Tibial artery (tissue), 4 donors: ENCODE measurements around the gene LMF2.

Source experiments
- DNase-seq, 2 donors: peaks; one replicate each; pipeline ENCODE4 v3.0.0-alpha.2; 2019
- H3K27ac ChIP-seq, 2 donors: fragments of 200-600 bp; sonication (generic) in 1 of 2; 1 replicate in 1 of 2; 2 replicates in 1 of 2; pipeline ENCODE4 v1.5.1; 2018 to 2019; ENCODE audit warnings: mild to moderate bottlenecking in 1 of 2
- H3K27me3 ChIP-seq, 2 donors: fragments of 200-600 bp; sonication (generic) in 1 of 2; one replicate each; pipeline versions ENCODE4 v1.5.1 to v1.6.0; 2016 to 2019
- H3K36me3 ChIP-seq, 3 donors: fragments of 200-600 bp; sonication (generic) in 2 of 3; one replicate each; pipeline ENCODE4 v1.5.1; 2016 to 2019; ENCODE audit warnings: mild to moderate bottlenecking in 2 of 3
- H3K4me1 ChIP-seq, 4 donors: fragments of 200-600 bp; sonication (generic) in 2 of 4; 1 replicate in 3 of 4; 2 replicates in 1 of 4; pipeline ENCODE4 v1.5.1; 2016 to 2019
- H3K4me3 ChIP-seq, 2 donors: fragments of 200-600 bp; sonication (generic) in 1 of 2; 1 replicate in 1 of 2; 2 replicates in 1 of 2; pipeline ENCODE4 v1.5.1; 2018 to 2019; ENCODE audit warnings: mild to moderate bottlenecking in 2 of 2
- H3K9me3 ChIP-seq, 3 donors: fragments of 200-600 bp; sonication (generic) in 1 of 3; one replicate each; pipeline ENCODE4 v1.5.1; 2016 to 2019
- intact Hi-C: fragments of 100-400 bp; cut with DNase I; formaldehyde crosslinking; loops from one replicate; pipeline ENCODE4 v1.15.0; 2023; ENCODE audit warnings: low total_unique reads
- TF ChIP-seq, protein P1 (sequence below), 2 experiments: fragments of 200-600 bp in 1 of 2; fragments of 450-650 bp in 1 of 2; IDR thresholded peaks; one replicate each; pipeline ENCODE4 v1.5.1; 2017 to 2019; ENCODE audit warnings: antibody characterized with exemption in 2 of 2, mild to moderate bottlenecking in 1 of 2, moderate library complexity in 1 of 2

The LMF2 gene

DNA sequence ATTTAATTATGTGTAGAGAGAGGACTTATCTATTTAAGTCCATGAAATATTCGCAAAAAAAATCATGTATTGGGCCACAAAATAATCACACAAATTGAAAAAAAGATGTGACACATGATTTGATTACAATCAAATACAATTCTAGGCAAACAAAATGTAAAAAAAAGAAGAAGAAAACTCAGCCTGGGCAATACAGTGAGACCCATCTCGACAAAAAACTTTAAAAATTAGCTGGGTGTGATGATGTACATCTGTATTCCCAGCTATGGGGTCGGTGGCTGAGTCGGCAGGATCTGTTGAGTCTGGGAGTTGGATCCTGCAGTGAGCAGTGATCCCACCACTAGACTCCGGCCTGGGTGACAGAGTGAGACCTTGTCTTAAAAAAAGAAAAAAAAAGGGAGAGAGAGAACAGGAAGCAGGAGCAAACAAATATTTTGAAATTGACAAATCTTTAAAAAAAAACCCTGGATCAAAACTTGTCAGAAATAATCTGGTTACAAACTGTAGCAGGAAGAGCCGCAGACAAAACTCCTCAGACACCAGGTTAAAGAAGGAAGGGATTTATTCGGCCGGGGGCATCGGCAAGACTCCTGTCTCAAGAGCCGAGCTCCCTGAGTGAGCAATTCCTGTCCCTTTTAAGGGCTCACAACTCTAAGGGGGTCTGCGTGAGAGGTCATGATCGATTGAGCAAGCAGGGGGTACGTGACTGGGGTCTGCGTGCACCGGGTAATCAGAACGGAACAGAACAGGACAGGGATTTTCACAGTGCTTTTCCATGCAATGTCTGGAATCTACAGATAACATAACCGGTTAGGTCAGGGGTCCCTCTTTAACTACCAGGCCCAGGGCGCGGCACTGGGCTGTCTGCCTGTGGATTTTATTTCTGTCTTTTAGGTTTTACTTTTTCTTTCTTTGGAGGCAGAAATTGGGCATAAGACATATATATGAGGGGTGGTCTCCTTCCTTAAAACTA, 25.6 kb upstream of the LMF2 start:
- DNase-seq = no peak
- peaks cover 0 to 37% (median 30%) of the 10 kb centered on the region in 4 donors for H3K4me1 ChIP-seq
- H3K4me3 ChIP-seq = peak overlapping the region in 1 of 2 donors; percentile 53
- H3K27me3 ChIP-seq = peaks cover 6 to 77% of the 10 kb centered on the region in 2 donors
- TF ChIP-seq, protein P1, sequence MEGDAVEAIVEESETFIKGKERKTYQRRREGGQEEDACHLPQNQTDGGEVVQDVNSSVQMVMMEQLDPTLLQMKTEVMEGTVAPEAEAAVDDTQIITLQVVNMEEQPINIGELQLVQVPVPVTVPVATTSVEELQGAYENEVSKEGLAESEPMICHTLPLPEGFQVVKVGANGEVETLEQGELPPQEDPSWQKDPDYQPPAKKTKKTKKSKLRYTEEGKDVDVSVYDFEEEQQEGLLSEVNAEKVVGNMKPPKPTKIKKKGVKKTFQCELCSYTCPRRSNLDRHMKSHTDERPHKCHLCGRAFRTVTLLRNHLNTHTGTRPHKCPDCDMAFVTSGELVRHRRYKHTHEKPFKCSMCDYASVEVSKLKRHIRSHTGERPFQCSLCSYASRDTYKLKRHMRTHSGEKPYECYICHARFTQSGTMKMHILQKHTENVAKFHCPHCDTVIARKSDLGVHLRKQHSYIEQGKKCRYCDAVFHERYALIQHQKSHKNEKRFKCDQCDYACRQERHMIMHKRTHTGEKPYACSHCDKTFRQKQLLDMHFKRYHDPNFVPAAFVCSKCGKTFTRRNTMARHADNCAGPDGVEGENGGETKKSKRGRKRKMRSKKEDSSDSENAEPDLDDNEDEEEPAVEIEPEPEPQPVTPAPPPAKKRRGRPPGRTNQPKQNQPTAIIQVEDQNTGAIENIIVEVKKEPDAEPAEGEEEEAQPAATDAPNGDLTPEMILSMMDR (IDR thresholded peaks at IDR 0.05) = no peak
- H3K27ac ChIP-seq = no peak overlapping the region
- no peaks in the 10 kb centered on the region for H3K36me3 ChIP-seq
- no peaks in the 10 kb centered on the region for H3K9me3 ChIP-seq
- intact Hi-C loops = no loop called here

DNA sequence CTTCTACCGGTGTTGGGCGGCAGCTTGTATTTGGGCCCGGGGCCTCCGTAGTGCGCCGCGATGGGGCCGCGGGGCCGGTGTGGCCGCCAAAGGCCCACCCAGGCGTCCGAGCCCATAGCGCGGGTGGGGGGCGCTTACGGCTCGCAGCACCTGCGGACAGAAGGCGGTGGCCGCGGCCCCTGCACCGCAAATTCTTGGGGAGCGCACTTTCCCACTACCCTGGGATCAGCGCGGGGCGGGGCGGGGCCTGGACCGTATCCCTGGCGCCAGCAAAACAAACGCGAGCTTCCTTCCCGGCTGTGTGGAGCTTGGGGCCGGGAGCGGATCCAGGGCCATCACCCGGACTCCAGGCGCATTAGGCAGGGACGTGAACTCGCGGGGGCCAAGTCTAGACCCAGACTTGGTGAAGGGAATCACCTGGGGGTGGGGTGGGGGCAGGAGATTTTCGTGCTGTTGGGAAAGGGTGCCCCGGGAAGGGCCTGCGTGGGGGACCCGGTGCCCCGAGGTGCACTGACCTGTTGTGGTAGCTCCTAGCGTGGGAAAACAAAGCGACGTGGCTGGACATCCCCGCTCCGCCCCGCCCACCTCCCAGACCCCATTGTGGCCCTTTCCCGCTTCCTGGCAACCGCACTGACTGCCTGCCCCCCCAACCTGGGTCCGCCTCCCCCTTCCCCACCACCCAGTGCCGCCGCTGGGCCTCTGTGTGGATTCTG, 24.6 kb upstream of the LMF2 start:
- TF ChIP-seq, protein P1 (IDR thresholded peaks at IDR 0.05) = no peak
- peak; percentile 81 to 83 for DNase-seq
- Histone ChIP-seq H3K4me3 (peak overlapping the region; percentile 44 to 53), H3K4me1 (peaks cover 0 to 40% (median 31%) of the 10 kb centered on the region in 4 donors), H3K27me3 (peaks cover 6 to 70% of the 10 kb centered on the region in 2 donors), H3K27ac (peak overlapping the region; percentile 57 to 69), H3K36me3 (no peaks in the 10 kb centered on the region), H3K9me3 (no peaks in the 10 kb centered on the region)
- intact Hi-C loops = no loop called here

DNA sequence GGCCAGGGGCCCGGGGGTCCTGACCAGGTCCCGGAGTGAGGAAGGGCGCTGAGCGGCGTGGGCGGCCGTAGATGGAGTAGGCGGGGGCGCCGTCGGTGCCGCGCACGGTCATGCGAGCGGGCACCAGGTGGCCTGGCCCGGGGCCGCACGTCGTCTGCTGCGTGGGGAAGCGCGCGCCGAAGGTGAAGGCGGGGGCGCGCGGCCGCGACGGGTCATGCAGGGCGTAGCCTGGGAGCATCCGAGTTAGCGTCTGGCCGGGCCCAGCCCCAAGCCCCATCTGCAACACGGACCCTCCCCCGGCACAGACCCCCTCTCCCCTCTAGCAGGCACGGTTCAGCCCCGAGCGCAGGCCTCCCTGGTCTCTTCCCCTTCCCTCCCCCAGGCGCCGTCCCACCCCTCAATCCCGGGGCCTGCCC, 24.1 kb upstream of the LMF2 start:
- H3K27me3 ChIP-seq = peaks cover 6 to 70% of the 10 kb centered on the region in 2 donors
- DNase-seq = no peak

DNA sequence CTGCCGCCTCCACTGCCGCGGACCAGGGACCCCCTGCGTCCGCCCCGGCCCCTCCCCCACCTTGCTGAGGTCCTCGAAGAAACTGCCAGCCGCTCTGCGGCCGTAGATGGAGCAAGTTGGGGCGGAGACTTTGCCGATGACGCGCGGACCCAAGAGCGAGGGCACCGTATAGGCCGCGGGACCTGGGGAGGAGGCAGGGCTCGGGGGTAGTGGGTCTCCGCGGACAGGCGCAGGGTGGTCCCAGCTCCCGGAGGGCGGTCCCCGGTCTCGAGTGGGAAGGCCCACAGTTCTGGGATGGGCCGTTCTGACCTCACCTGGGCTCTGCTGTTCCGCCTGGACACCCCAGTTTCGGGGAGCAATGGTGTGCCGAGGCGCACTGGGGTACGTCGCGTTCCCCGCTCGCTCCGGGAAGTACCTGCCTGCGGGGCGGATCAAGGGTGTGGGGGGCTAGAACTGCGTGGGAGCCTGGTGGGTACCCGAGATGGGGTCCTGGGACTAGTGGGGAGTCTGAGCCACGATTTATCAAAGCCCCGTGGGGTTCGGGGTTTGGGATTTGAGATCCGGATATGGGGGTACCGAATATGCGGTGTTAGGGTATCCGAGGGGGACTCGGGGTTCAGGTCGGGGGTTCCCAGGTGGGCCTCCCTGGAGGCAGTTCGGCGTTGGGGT, 23.5 kb upstream of the LMF2 start:
- intact Hi-C loops = no loop called here
- Histone ChIP-seq H3K27ac (peak overlapping the region; percentile 57 to 69), H3K4me3 (peak overlapping the region; percentile 44 to 53), H3K9me3 (no peaks in the 10 kb centered on the region), H3K27me3 (peaks cover 6 to 66% of the 10 kb centered on the region in 2 donors), H3K4me1 (peaks cover 0 to 51% (median 35%) of the 10 kb centered on the region in 4 donors), H3K36me3 (no peaks in the 10 kb centered on the region)
- TF ChIP-seq, protein P1 (IDR thresholded peaks at IDR 0.05) = no peak
- peak; percentile 87 to 91 for DNase-seq

More for the DNA sequence above, 24.1 kb upstream of the LMF2 start:
- Histone ChIP-seq H3K27ac (peak overlapping the region; percentile 57 to 69), H3K4me3 (peak overlapping the region; percentile 44 to 53), H3K9me3 (no peaks in the 10 kb centered on the region), H3K36me3 (no peaks in the 10 kb centered on the region), H3K4me1 (peaks cover 0 to 46% (median 33%) of the 10 kb centered on the region in 4 donors)
- TF ChIP-seq, protein P1 (IDR thresholded peaks at IDR 0.05) = no peak
- intact Hi-C loops = no loop called here

DNA sequence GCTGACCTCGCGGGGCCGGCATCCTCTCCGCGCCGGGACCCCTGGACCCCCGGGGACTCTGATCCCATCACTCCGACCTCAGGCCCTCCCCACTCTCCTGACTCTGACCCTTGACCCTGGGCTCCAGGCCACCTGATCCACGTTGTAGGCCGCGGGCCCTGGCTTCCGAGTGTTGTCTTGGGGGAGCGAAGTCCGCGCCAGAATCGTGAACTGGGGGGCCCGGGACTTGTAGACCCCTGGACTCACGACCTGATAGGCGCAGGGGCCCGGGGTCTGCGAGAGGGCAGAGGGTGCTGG, 23.0 kb upstream of the LMF2 start:
- no peaks in the 10 kb centered on the region for H3K9me3 ChIP-seq
- TF ChIP-seq, protein P1 (IDR thresholded peaks at IDR 0.05) = no peak
- peaks cover 6 to 61% of the 10 kb centered on the region in 2 donors for H3K27me3 ChIP-seq
- peak; percentile 56 to 76 for DNase-seq
- H3K27ac ChIP-seq = peak overlapping the region; percentile 57 to 69
- intact Hi-C loops = no loop called here
- H3K4me1 ChIP-seq = peaks cover 0 to 51% (median 35%) of the 10 kb centered on the region in 4 donors
- H3K4me3 ChIP-seq = peak overlapping the region; percentile 44 to 53
- no peaks in the 10 kb centered on the region for H3K36me3 ChIP-seq
